ENCODE data around the gene DPP10. TPM values are rescaled to one million over a fixed set of nuclear protein-coding genes. Genes with fewer than 3 reads are reported as not detected.

The DPP10 gene
- total and polyA plus RNA-seq, 10 of the 15 experiments (the other 5 are each of a cell fraction or from before 2014, with no cell fraction given), result not detected

GRCh38 chr2:115874427-115874826, 1432.0 kb downstream of the DPP10 start:
- no peak overlapping the region for H3K4me2 ChIP-seq (ENCODE audit: control insufficient read depth, insufficient read depth)
- TF ChIP-seq MEF2A (IDR thresholded peaks at IDR 0.05; ENCODE audit: insufficient read depth, low read depth, low read length), result no peak
- no peak for TF ChIP-seq EGR1 (IDR thresholded peaks at IDR 0.05; ENCODE audit: borderline replicate concordance in 1 of 2, low read depth in 2 of 2, low read length in 2 of 2)
- no peak for TF ChIP-seq RB1 (IDR thresholded peaks at IDR 0.05; ENCODE audit: borderline replicate concordance)
- no peak for TF ChIP-seq PAX8 (IDR thresholded peaks at IDR 0.05)
- no peak for TF ChIP-seq IRF4 (IDR thresholded peaks at IDR 0.05; ENCODE audit: low read depth, low read length)
- TF ChIP-seq SIX5 (IDR thresholded peaks at IDR 0.05; ENCODE audit: low read depth, low read length, severe bottlenecking), result no peak
- TF ChIP-seq, protein P1, sequence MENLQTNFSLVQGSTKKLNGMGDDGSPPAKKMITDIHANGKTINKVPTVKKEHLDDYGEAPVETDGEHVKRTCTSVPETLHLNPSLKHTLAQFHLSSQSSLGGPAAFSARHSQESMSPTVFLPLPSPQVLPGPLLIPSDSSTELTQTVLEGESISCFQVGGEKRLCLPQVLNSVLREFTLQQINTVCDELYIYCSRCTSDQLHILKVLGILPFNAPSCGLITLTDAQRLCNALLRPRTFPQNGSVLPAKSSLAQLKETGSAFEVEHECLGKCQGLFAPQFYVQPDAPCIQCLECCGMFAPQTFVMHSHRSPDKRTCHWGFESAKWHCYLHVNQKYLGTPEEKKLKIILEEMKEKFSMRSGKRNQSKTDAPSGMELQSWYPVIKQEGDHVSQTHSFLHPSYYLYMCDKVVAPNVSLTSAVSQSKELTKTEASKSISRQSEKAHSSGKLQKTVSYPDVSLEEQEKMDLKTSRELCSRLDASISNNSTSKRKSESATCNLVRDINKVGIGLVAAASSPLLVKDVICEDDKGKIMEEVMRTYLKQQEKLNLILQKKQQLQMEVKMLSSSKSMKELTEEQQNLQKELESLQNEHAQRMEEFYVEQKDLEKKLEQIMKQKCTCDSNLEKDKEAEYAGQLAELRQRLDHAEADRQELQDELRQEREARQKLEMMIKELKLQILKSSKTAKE (IDR thresholded peaks at IDR 0.05; ENCODE audit: low read depth, poor library complexity, severe bottlenecking), result no peak
- no peak for TF ChIP-seq IKZF1 (conservative IDR thresholded peaks at IDR 0.05)
- no peak for TF ChIP-seq NR2C1 (IDR thresholded peaks at IDR 0.05)
- no peak for TF ChIP-seq CBX5 (IDR thresholded peaks at IDR 0.05; ENCODE audit: low read depth)
- no peak for TF ChIP-seq NFIC (IDR thresholded peaks at IDR 0.05; ENCODE audit: low read depth, low read length)
- no peak for TF ChIP-seq NFYA (IDR thresholded peaks at IDR 0.05; ENCODE audit: borderline replicate concordance, low read depth, low read length)
- TF ChIP-seq SIN3A (IDR thresholded peaks at IDR 0.05; ENCODE audit: low read depth, low read length), result no peak
- TF ChIP-seq E2F8 (IDR thresholded peaks at IDR 0.05; ENCODE audit: low read depth, partially characterized antibody), result no peak
- no peak for TF ChIP-seq YY1 (IDR thresholded peaks at IDR 0.05; ENCODE audit: low read depth, low read length)
- no peak for TF ChIP-seq RBBP5 (conservative IDR thresholded peaks at IDR 0.05)
- no peak for TF ChIP-seq TCF12 (IDR thresholded peaks at IDR 0.05; ENCODE audit: low read depth, low read length)
- TF ChIP-seq, protein P2, sequence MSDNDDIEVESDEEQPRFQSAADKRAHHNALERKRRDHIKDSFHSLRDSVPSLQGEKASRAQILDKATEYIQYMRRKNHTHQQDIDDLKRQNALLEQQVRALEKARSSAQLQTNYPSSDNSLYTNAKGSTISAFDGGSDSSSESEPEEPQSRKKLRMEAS (IDR thresholded peaks at IDR 0.05; ENCODE audit: low read depth, low read length), result no peak
- no peak for TF ChIP-seq TAF1 (IDR thresholded peaks at IDR 0.05; ENCODE audit: borderline replicate concordance, low read depth, low read length)
- TF ChIP-seq FOS (IDR thresholded peaks at IDR 0.05; ENCODE audit: borderline replicate concordance, extremely low read depth, insufficient read length), result no peak
- FAIRE-seq, result no peak
- 23% methylated on average over 3 of the region's 3 CpGs for WGBS (ENCODE audit: insufficient coverage, insufficient replicate concordance, low lambda C conversion rate, missing lambda C conversion rate)
- RAD21 ChIA-PET (ENCODE audit: unreplicated experiment), result no interaction called here
- intact Hi-C loops (cut with micrococcal nuclease; ENCODE audit: unreplicated experiment), result no loop called here
- H3K9ac ChIP-seq (ENCODE audit: control insufficient read depth, insufficient read depth, low read length), result no peak overlapping the region
- no peaks in the 10 kb centered on the region for H4K20me1 ChIP-seq (ENCODE audit: control insufficient read depth, insufficient read depth)
- no peak overlapping the region for H3K27ac ChIP-seq (ENCODE audit: control insufficient read depth, insufficient read depth)
- ATAC-seq, result no peak
- H3K4me3 ChIP-seq, result no peak overlapping the region
- SMC1A ChIA-PET (ENCODE audit: uncharacterized antibody, unreplicated experiment), result no interaction called here
- CTCF ChIA-PET, result no interaction called here
- POLR2A ChIA-PET, result no interaction called here
- no peaks in the 10 kb centered on the region for H3K36me3 ChIP-seq (ENCODE audit: control insufficient read depth in 2 of 2, insufficient read depth in 2 of 2, low read length in 1 of 2)
- no TSS peak for BruUV-seq (replicated peaks)
- no peak overlapping the region for H2AFZ ChIP-seq (ENCODE audit: control insufficient read depth, low read depth, low read length)
- DNase-seq (ENCODE audit: low read depth, low spot score), result no peak
- in situ Hi-C loops (cut with MboI), result no loop called here
- no peaks in the 10 kb centered on the region for H3K27me3 ChIP-seq (replicated peaks in 1 of 2; ENCODE audit: control insufficient read depth in 2 of 2, insufficient read depth in 2 of 2, low read length in 1 of 2)
- no peaks in the 10 kb centered on the region for H3K79me2 ChIP-seq (ENCODE audit: control insufficient read depth, insufficient read depth, low read length)
- no peaks in the 10 kb centered on the region for H3K4me1 ChIP-seq (ENCODE audit: control insufficient read depth, insufficient read depth, low read length)
- no peaks in the 10 kb centered on the region for H3K9me3 ChIP-seq (replicated peaks; ENCODE audit: control insufficient read depth, insufficient read depth, low read length)

Data from GM12878 (cell line).